Measurements from ENCODE around the gene ERBB4.
A peak's percentile ranks its signal among the peaks of the same experiment; 100 is the strongest.

The ERBB4 gene

DNA sequence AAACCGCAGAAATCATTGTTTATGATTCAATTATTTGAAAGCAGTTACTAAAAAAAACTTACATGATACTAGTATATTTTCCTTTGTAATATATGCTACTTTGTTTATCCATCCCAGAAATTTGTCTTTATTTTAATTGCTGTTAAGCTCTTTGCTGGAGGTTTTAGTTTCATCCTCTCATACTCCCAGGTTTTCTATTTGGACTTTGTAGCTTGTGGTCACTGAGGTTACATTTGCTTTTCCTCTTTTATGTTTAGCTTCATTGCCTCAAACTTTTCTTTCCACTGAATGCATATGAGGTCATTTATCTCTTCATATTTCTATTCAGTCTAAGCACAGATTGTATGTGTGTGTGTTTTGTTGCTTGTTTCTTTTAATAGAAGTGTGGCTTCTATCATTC is 89.9 kb downstream of the ERBB4 start:
- H3K9me3 ChIP-seq, result no peaks in the 10 kb centered on the region
- peaks cover 37% of the 10 kb centered on the region for H3K4me1 ChIP-seq
- no peaks in the 10 kb centered on the region for H3K27me3 ChIP-seq (ENCODE audit: low read depth)
- no peak overlapping the region for H3K4me3 ChIP-seq
- DNase-seq (ENCODE audit: low spot score in 2 of 2), result no peak
- in situ Hi-C loops (cut with MboI; ENCODE audit: low sequenced_read_pairs), result no loop called here
- H3K36me3 ChIP-seq (replicated peaks), result no peaks in the 10 kb centered on the region

DNA sequence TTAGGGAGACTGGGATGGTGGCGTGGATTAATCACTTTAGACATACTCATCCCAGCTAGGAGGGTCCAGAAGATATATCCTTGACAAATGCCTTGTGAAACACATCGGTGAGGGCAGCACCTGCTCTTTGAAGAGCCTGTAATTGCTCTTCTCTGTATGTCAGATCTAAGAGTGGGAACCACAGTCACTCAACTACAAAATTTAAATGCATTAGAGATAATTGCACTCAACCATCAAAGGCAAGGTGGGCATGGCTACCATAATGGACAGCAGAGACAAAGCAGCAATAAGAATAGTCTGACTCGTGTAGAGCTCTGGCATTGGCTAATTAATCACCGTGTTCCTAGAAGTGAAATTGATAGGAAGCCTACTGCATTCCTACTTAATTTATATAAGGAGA is 96.8 kb downstream of the ERBB4 start:
- Histone ChIP-seq H3K36me3 (replicated peaks) (no peaks in the 10 kb centered on the region), H3K9me3 (peaks cover 5% of the 10 kb centered on the region), H3K27me3 (ENCODE audit: low read depth) (no peaks in the 10 kb centered on the region), H3K4me1 (no peaks in the 10 kb centered on the region), H3K4me3 (no peak overlapping the region)
- in situ Hi-C loops (cut with MboI; ENCODE audit: low sequenced_read_pairs), result no loop called here
- no peak for DNase-seq (ENCODE audit: low spot score in 2 of 2)

DNA sequence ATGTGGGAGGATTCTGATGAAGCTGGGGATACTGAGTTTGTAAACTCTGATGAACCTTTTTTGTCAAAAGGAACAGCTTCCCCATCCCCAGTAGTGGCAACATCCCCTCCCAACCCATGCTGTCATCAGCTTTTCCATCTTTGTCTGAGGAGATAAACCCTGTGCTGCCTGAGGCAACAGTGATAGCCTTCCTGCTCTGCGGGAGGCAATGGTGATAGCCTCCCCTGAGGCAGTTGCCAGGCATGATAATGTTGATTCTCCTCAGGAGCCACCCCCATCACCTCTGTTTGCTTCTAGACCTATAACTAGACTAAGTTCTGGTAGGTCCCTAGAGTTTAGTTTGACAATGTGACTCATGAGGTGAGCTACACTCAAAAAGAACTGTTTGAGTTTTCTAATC is 97.5 kb downstream of the ERBB4 start:
- in situ Hi-C loops (cut with MboI; ENCODE audit: low sequenced_read_pairs), result no loop called here
- no peaks in the 10 kb centered on the region for H3K36me3 ChIP-seq (replicated peaks)
- no peak for DNase-seq (ENCODE audit: low spot score in 2 of 2)

DNA sequence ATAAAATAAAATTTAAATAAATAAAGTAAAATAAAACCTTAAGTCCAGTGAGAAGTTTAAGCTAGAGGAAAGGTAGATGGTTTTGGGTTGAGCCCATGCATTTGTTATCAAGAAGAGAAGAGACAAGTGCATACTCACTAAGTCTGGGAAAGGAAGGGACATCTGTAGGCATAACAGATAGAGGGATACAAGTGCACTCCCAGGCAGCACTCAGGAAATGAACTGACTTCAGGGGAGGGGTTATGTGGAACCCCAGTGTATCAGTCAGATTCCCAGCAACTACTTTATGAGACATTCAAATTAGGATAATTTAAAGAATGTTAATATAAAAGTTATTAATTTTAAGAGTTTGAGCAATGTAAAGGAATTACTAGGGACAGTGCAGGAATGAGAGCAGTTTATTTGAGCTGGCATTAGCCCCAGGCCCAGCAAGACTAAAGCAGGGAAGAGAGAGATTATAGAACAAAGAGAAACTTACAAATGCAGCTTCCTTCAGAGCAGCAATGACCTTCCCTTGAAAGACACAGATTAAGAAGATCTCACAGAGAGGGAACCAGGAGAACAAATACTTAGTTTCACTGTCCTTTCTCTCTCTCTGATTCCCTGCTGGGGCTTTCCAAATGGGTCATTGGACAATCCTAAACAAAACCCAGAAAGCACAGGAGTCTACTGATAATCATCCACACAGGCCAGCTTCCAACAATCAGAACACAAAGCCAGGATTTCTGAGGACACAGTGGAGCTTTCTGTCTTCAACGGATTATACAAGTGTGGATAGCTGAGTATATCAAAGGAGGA is 109.7 kb downstream of the ERBB4 start:
- no peaks in the 10 kb centered on the region for H3K36me3 ChIP-seq (replicated peaks)
- H3K9me3 ChIP-seq, result no peaks in the 10 kb centered on the region; the same call in 1 of the 2 replicates
- in situ Hi-C loops (cut with MboI; ENCODE audit: low sequenced_read_pairs), result no loop called here
- H3K4me1 ChIP-seq, result peaks cover 28% of the 10 kb centered on the region
- DNase-seq (ENCODE audit: low spot score in 2 of 2), result peak; percentile 54 to 95
- H3K27me3 ChIP-seq (ENCODE audit: low read depth), result no peaks in the 10 kb centered on the region
- no peak overlapping the region for H3K4me3 ChIP-seq

More for the DNA sequence above, 97.5 kb downstream of the ERBB4 start:
- Histone ChIP-seq H3K4me3 (no peak overlapping the region), H3K9me3 (peaks cover 5% of the 10 kb centered on the region), H3K4me1 (no peaks in the 10 kb centered on the region), H3K27me3 (ENCODE audit: low read depth) (no peaks in the 10 kb centered on the region)

DNA sequence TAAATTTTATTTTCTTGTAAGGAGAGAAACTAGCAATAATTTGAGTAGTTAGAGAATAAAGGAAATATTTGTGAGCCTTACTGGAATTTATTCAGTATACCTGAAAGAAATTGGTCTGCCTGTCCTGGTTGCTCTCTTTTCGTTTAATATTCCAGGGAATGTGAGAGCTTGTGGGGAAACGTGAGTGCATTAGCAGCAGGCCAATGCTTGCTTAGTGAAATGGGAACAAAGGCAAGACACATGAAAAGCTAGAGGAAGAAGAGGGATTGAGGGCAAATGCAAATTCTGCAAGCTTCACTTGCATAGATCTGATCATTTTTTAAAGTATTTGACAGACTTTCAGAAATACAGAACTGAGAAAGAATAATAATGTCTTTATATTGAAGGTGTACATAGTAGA is 111.0 kb downstream of the ERBB4 start:
- H3K4me3 ChIP-seq, result no peak overlapping the region
- in situ Hi-C loops (cut with MboI; ENCODE audit: low sequenced_read_pairs), result no loop called here
- H3K36me3 ChIP-seq (replicated peaks), result no peaks in the 10 kb centered on the region
- peaks cover 28% of the 10 kb centered on the region for H3K4me1 ChIP-seq
- no peaks in the 10 kb centered on the region for H3K27me3 ChIP-seq (ENCODE audit: low read depth)
- peak in 1 of 2 experiments; percentile 28 for DNase-seq (ENCODE audit: low spot score in 2 of 2)
- H3K9me3 ChIP-seq, result no peaks in the 10 kb centered on the region; the same call in 1 of the 2 replicates

DNA sequence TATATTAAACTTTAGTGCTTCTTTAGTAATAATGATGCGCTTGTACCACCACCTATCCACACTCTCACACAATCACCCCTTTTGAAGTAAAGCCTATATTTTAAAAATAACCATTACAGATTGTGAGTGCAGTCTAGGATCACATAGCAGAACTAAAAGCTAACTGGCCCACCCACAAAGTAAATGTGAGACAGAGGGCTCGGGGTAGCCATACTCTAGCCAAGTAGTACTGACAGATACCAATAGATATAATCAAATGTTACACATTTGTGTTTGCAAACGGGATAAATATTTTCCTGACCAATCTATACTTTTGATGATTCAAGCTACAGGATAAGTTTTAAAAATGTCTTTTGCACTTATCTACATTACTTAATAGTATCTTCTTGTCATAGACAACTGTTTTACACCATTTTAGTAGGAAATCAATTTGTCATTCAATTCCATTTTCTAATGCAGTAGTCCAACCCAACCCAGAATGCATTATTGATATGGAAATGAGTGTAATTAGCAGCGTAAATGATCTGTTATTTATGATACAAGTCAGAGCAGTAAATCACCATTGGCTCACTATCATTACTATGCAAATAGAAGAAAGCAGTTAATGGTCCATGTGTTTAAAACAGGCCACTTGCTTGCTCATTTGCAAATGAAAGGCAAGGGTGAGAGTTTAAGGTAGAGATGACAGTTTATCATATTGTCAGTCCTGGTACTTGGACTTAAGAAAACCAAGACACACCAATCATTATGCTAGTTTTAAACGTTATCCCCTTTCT is 111.8 kb downstream of the ERBB4 start:
- Histone ChIP-seq H3K9me3 (no peaks in the 10 kb centered on the region; the same call in 1 of the 2 replicates), H3K27me3 (ENCODE audit: low read depth) (no peaks in the 10 kb centered on the region), H3K4me1 (peaks cover 28% of the 10 kb centered on the region), H3K4me3 (no peak overlapping the region), H3K36me3 (replicated peaks) (no peaks in the 10 kb centered on the region)
- DNase-seq (ENCODE audit: low spot score in 2 of 2), result peak; percentile 30 to 93
- in situ Hi-C loops (cut with MboI; ENCODE audit: low sequenced_read_pairs), result no loop called here

DNA sequence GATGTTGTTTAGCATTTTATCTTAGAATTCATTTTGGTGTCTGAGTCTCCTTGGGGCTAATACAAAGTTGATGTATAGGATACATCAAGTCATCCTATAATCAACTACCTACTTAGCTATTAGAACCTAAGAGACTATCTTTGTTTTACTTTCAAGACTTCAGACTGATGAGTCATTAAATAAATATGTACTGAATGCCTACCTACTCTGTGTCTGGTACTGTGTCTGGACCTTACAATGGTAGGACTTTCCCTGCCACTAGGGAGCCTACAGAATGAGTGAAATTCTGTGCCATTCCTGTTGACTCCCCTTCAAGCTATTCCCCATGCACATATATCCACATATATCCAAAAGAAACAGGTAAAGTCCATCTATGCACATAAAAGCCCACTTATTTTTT is 114.5 kb downstream of the ERBB4 start:
- no peak for DNase-seq (ENCODE audit: low spot score in 2 of 2)
- peaks cover 25% of the 10 kb centered on the region for H3K4me1 ChIP-seq
- in situ Hi-C loops (cut with MboI; ENCODE audit: low sequenced_read_pairs), result no loop called here

DNA sequence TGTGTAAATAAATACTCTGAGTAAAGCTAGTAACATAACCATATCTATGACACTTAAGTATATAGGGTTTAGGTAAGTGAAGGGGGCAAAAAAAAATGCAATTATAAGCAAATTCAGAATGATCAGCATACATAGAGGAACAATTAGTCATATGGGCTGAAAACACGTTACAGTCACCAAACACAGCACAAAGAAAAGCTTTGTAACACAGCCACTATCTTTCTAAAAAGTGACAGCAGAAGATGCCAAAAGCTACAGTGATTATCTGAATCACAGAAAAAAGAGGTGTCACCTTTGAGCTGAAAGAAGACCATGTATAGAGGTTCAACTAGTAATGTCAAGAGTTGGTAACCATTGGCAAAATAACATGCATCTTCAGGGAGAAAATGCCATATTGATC is 115.5 kb downstream of the ERBB4 start:
- in situ Hi-C loops (cut with MboI; ENCODE audit: low sequenced_read_pairs), result no loop called here
- no peak for DNase-seq (ENCODE audit: low spot score in 2 of 2)

More for the DNA sequence above, 114.5 kb downstream of the ERBB4 start:
- Histone ChIP-seq H3K36me3 (replicated peaks) (no peaks in the 10 kb centered on the region), H3K27me3 (ENCODE audit: low read depth) (no peaks in the 10 kb centered on the region), H3K4me3 (no peak overlapping the region), H3K9me3 (no peaks in the 10 kb centered on the region; the same call in 1 of the 2 replicates)

DNA sequence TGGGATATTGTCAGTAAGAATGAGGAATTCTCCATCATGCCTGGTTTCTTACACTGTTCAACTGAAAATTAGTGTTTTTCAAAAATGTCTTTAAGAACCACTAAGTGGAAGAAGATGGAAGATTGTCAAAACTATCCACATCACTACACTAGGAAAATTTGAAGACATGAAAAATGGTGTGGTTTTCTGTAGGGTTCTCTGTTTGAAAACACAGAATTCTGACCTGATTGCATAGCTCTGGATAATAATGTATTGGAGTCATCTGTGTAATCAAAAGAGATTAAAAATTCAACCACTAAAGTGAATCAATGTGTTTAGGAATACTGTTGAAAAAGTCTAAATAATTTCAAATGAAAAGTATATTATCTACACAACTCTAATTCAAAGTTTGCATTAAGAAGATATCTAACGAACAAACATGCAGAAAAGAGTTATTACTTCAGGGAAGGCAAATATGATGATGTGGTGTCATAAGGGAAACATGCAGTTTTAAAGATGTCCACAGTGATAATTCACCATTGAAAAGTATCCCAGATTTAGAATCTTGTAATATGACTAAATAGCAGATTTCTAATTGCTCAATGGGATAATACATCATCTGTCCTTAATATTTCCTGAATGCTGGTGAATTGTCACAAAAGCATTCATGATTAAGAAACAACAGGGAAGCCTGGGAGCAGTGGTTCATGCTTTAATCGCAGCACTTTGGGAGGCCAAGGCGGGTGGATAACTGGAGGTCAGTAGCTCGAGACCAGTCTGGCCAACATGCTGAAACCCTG is 116.9 kb downstream of the ERBB4 start:
- in situ Hi-C loops (cut with MboI; ENCODE audit: low sequenced_read_pairs), result no loop called here
- no peaks in the 10 kb centered on the region for H3K27me3 ChIP-seq (ENCODE audit: low read depth)
- H3K4me3 ChIP-seq, result no peak overlapping the region
- H3K4me1 ChIP-seq, result peaks cover 6% of the 10 kb centered on the region
- no peaks in the 10 kb centered on the region for H3K36me3 ChIP-seq (replicated peaks)
- no peak for DNase-seq (ENCODE audit: low spot score in 2 of 2)
- H3K9me3 ChIP-seq, result no peaks in the 10 kb centered on the region; the same call in 1 of the 2 replicates

More for the DNA sequence above, 115.5 kb downstream of the ERBB4 start:
- no peaks in the 10 kb centered on the region for H3K27me3 ChIP-seq (ENCODE audit: low read depth)
- H3K36me3 ChIP-seq (replicated peaks), result no peaks in the 10 kb centered on the region
- peaks cover 17% of the 10 kb centered on the region for H3K4me1 ChIP-seq
- H3K9me3 ChIP-seq, result no peaks in the 10 kb centered on the region; the same call in 1 of the 2 replicates
- H3K4me3 ChIP-seq, result no peak overlapping the region

DNA sequence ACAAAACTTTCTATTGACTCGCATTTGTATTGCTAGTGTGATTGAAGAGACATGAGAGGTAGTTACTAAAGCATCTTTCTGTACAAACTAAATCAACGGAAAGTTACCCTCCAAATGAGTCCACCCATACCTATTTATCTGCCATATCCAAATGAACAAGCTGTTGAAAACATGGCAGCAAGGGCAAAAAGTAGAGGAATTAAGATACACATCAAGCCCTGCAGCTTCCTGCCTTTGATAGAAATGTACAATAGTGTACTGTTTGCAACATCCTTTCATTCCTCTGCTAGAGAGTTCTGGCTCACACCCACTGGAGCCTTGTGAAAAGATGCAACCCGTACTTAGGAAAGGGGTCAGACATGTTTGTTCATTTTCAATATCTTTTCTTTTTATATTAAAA is 122.5 kb downstream of the ERBB4 start:
- Histone ChIP-seq H3K36me3 (replicated peaks) (no peaks in the 10 kb centered on the region), H3K27me3 (ENCODE audit: low read depth) (no peaks in the 10 kb centered on the region), H3K9me3 (no peaks in the 10 kb centered on the region), H3K4me3 (no peak overlapping the region), H3K4me1 (no peaks in the 10 kb centered on the region)
- in situ Hi-C loops (cut with MboI; ENCODE audit: low sequenced_read_pairs), result no loop called here
- DNase-seq (ENCODE audit: low spot score in 2 of 2), result no peak

DNA sequence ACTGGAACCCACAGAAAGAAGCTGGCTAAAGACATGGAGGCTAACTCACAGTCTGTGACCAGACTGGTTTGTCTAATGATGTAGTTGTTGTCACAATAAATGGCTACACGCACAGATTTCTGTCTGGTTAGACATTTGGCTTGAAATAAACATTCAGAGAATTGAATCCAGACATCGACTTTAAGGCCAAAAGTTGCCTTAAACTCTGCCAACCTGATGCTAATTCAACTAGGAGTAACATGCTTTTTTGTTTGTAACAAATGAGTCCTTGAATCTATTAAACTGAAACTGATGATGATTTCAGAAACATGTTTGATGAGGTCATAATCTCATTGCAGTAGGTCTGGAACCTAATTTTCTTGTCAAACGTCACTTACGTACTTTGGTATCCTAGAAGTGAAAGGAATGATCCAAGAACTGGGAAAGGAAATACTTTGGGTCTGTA is 123.8 kb downstream of the ERBB4 start:
- no peak for DNase-seq (ENCODE audit: low spot score in 2 of 2)
- in situ Hi-C loops (cut with MboI; ENCODE audit: low sequenced_read_pairs), result no loop called here
- no peaks in the 10 kb centered on the region for H3K4me1 ChIP-seq
- no peaks in the 10 kb centered on the region for H3K27me3 ChIP-seq (ENCODE audit: low read depth)
- no peak overlapping the region for H3K4me3 ChIP-seq
- H3K36me3 ChIP-seq (replicated peaks), result no peaks in the 10 kb centered on the region
- no peaks in the 10 kb centered on the region for H3K9me3 ChIP-seq

DNA sequence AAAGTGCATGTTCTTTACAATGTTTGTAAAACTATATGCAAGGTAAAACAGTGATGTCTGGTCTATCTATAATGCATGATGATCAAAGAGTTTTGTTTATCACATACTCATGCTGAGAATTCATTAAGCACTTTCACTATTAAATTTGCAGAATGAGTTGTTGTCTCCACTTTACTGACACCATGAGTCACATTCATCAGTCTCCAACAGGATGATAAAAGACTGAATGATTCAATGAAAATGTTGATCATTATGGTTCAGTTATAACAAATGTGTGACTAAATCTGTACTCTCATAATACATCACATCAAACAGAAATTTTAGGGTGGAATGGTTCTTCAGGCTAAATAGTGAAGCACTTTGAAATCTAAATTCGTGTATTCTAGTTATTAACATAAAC is 129.0 kb downstream of the ERBB4 start:
- H3K4me1 ChIP-seq, result no peaks in the 10 kb centered on the region
- in situ Hi-C loops (cut with MboI; ENCODE audit: low sequenced_read_pairs), result no loop called here
- H3K4me3 ChIP-seq, result no peak overlapping the region
- H3K9me3 ChIP-seq, result no peaks in the 10 kb centered on the region
- no peaks in the 10 kb centered on the region for H3K36me3 ChIP-seq (replicated peaks)
- H3K27me3 ChIP-seq (ENCODE audit: low read depth), result no peaks in the 10 kb centered on the region
- no peak for DNase-seq (ENCODE audit: low spot score in 2 of 2)

DNA sequence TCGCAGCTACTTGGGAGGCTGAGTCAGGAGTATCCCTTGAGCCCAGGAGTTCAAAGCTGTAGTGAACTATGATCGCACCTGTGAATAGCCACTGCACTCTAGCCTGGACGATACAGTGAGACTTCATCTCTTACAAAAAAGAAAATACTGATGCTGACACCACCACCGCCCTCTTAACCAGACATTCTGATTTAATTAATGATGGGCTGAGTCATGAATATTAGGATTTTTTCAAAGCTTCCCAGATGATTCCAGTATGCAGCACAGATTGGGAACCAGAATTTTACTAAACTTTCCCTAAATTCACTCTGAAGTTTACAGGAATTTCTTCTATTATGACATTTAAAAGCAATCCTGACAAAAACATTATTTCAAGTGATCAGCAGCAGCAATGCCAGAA is 130.1 kb downstream of the ERBB4 start:
- Histone ChIP-seq H3K4me3 (no peak overlapping the region), H3K27me3 (ENCODE audit: low read depth) (no peaks in the 10 kb centered on the region), H3K4me1 (no peaks in the 10 kb centered on the region), H3K9me3 (no peaks in the 10 kb centered on the region), H3K36me3 (replicated peaks) (no peaks in the 10 kb centered on the region)
- DNase-seq (ENCODE audit: low spot score in 2 of 2), result no peak
- in situ Hi-C loops (cut with MboI; ENCODE audit: low sequenced_read_pairs), result no loop called here

Data from HAP-1 (cell line).